ENCODE measurements around the gene SCTR.

SCTR gene

DNA sequence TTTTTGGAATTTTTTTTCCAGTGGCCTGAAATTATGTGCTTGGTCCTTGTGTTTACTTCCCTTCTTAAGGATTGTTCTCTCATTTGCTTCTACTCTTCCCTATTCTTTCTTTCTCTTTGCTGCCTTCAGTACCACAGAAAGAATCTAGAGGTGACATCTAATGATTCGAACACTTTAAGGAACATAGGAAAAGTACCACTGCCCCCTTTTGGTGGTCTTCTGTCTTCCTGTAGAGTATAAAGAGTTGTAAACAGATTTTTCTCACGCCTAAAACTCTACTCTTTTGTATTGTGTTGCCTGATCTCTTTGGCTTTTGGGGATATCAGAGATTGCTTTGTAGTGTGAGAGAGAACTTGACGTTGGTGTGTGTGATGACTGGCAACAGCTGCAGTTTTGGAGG, 7.0 kb upstream of the SCTR start:
- no peaks in the 10 kb centered on the region for H3K4me1 ChIP-seq
- TF ChIP-seq, protein P1, sequence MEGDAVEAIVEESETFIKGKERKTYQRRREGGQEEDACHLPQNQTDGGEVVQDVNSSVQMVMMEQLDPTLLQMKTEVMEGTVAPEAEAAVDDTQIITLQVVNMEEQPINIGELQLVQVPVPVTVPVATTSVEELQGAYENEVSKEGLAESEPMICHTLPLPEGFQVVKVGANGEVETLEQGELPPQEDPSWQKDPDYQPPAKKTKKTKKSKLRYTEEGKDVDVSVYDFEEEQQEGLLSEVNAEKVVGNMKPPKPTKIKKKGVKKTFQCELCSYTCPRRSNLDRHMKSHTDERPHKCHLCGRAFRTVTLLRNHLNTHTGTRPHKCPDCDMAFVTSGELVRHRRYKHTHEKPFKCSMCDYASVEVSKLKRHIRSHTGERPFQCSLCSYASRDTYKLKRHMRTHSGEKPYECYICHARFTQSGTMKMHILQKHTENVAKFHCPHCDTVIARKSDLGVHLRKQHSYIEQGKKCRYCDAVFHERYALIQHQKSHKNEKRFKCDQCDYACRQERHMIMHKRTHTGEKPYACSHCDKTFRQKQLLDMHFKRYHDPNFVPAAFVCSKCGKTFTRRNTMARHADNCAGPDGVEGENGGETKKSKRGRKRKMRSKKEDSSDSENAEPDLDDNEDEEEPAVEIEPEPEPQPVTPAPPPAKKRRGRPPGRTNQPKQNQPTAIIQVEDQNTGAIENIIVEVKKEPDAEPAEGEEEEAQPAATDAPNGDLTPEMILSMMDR (IDR thresholded peaks at IDR 0.05; ENCODE audit: low read depth, low read length) = peak; percentile 26; the same call in 1 of the 2 replicates
- H3K36me3 ChIP-seq = no peaks in the 10 kb centered on the region
- no peak overlapping the region for H3K4me3 ChIP-seq (ENCODE audit: low read depth, low read length)
- no peaks in the 10 kb centered on the region for H3K27me3 ChIP-seq
- no peaks in the 10 kb centered on the region for H3K9me3 ChIP-seq
- DNase-seq = no peak

DNA sequence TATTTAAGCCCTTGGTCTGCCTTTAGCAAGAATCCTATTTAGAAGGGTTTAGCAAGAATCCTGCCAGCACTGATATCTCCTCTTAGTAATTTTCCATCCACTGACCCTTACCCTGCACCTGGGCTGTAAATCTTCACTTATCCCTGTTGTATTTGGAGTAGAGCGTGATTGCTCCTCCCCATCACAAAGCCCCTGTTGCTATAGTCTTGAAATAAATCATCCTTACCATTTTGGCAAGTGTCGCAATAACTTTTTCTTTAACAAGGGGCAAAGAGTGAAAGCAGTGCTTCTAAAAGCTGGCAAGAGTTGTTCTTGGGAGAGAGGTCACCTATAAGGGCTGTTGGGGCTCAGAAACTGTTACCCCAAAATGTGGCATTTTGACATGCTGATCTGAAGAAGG, 3.7 kb upstream of the SCTR start:
- TF ChIP-seq, protein P1 (IDR thresholded peaks at IDR 0.05; ENCODE audit: low read depth, low read length) = no peak
- Histone ChIP-seq H3K4me1 (no peaks in the 10 kb centered on the region), H3K36me3 (no peaks in the 10 kb centered on the region), H3K4me3 (ENCODE audit: low read depth, low read length) (no peak overlapping the region), H3K9me3 (no peaks in the 10 kb centered on the region), H3K27me3 (peaks cover 14% of the 10 kb centered on the region)
- DNase-seq = no peak

DNA sequence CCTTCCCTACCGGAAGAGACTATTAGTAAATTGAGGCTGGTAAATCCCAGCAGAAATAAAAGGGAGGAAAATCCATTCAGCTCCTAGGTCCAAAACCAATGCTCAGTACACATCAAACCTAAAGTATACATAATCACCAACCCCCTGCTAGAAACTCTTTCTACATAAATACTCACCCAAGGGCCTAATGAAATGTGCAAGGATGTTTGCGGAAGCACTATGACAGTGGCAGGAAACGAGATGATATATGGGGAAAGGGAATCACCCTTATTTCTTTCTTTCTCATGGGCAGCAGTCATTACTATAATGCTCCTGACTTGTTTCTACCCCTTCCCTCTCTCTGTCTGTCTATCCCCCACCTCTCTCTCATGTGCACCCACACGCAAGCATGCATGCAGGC, 1.3 kb upstream of the SCTR start:
- H3K4me3 ChIP-seq (ENCODE audit: low read depth, low read length) = no peak overlapping the region
- H3K27me3 ChIP-seq = peaks cover 14% of the 10 kb centered on the region
- no peaks in the 10 kb centered on the region for H3K4me1 ChIP-seq
- DNase-seq = no peak
- TF ChIP-seq, protein P1 (IDR thresholded peaks at IDR 0.05; ENCODE audit: low read depth, low read length) = no peak
- H3K36me3 ChIP-seq = no peaks in the 10 kb centered on the region
- no peaks in the 10 kb centered on the region for H3K9me3 ChIP-seq

DNA sequence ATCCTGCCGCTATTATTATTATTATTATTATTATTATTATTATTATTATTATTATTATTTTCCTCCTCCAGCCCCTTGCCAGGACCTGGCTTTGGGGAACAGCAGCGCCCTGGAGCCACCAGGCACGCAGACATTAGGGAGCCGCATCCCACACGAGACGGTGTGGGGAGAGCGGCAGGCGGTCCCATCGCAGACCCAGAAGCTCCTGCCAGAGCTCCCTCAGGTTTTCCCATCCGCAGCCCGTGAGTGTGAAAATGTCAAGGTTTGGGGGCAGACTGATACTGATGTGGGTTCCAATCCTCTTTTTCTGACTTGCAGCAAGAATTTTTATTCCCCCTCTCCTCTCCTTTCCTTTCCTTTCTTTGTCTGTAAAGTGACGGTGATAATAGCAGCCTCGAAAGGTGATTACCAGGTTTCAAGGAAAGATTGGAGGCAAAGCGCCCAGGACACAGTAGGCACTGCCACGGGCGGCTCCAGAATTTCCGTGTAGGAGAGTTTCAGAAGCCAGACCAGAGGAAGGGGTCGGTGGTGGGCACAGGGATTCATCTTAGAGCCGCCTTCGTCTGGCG, 816 bp downstream of the SCTR start:
- Histone ChIP-seq H3K4me3 (ENCODE audit: low read depth, low read length) (no peak overlapping the region), H3K36me3 (no peaks in the 10 kb centered on the region), H3K9me3 (no peaks in the 10 kb centered on the region), H3K4me1 (no peaks in the 10 kb centered on the region), H3K27me3 (peaks cover 14% of the 10 kb centered on the region)
- DNase-seq = no peak
- TF ChIP-seq, protein P1 (IDR thresholded peaks at IDR 0.05; ENCODE audit: low read depth, low read length) = no peak

DNA sequence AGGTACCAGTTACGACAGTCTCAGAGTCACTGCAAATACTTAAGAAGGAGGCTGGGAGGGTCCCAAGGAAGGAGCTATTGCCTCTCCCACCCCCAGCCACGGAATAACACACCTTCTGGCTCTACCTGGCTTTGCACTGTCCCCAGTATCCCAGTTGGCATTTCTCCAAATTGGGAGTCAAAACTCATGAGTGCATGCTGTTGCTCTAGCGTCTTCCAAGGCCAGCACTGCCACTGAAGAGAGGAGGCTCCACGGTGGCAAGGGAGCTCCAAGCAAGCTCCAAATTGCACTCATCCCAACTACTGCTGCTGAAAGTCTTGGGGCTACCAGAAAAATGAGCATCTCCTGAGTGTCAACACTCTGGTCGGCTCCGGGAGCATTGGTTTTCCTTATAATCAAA, 1.6 kb downstream of the SCTR start:
- Histone ChIP-seq H3K36me3 (no peaks in the 10 kb centered on the region), H3K4me1 (no peaks in the 10 kb centered on the region), H3K9me3 (no peaks in the 10 kb centered on the region), H3K4me3 (ENCODE audit: low read depth, low read length) (no peak overlapping the region), H3K27me3 (peaks cover 14% of the 10 kb centered on the region)
- DNase-seq = no peak
- TF ChIP-seq, protein P1 (IDR thresholded peaks at IDR 0.05; ENCODE audit: low read depth, low read length) = no peak

DNA sequence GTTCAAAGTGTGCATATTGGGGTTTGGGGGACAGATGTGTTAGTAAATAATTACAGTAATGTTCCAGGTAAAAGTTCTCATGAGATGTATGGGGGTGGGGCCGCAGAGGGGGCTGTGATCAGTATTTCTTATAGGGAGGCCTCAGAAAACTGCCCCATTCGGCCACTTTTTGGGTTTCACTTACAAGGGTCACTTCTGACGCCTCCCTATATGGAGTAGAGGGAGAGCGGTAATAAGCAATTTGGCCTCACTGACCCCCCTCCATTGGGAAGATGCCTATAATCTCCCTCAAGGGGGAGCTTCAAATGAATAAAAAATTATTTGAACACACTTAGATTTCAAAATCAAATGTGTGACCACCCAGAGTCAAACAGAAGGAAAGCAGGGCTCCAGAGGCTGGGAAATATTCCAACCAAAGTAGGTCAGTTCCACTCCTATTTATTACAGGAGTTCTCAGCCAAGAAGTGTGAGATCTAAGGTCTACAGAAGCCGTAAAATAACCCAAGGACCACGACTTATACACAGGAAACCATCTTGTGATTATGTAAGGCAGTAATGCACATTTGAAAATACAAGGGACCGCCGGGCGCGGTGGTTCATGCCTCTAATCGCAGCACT, 2.7 kb downstream of the SCTR start:
- Histone ChIP-seq H3K9me3 (no peaks in the 10 kb centered on the region), H3K36me3 (no peaks in the 10 kb centered on the region), H3K4me1 (no peaks in the 10 kb centered on the region), H3K4me3 (ENCODE audit: low read depth, low read length) (no peak overlapping the region), H3K27me3 (peaks cover 14% of the 10 kb centered on the region)
- DNase-seq = no peak
- TF ChIP-seq, protein P1 (IDR thresholded peaks at IDR 0.05; ENCODE audit: low read depth, low read length) = no peak
